Measurements from ENCODE around the gene POLR1C. TPM values are rescaled to one million over a fixed set of nuclear protein-coding genes. Genes with fewer than 3 reads are reported as not detected.
A peak's percentile ranks its signal among the peaks of the same experiment; 100 is the strongest.

Gene POLR1C, protein sequence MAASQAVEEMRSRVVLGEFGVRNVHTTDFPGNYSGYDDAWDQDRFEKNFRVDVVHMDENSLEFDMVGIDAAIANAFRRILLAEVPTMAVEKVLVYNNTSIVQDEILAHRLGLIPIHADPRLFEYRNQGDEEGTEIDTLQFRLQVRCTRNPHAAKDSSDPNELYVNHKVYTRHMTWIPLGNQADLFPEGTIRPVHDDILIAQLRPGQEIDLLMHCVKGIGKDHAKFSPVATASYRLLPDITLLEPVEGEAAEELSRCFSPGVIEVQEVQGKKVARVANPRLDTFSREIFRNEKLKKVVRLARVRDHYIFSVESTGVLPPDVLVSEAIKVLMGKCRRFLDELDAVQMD
- polyA plus RNA-seq (2012; ENCODE audit: insufficient read length, low read depth), result 46.9 TPM

- TF ChIP-seq POLR2AphosphoS5 (IDR thresholded peaks at IDR 0.05; ENCODE audit: low read depth, low read length), result peak; percentile 93; the same call in 1 of the 2 replicates
- TF ChIP-seq, protein P1, sequence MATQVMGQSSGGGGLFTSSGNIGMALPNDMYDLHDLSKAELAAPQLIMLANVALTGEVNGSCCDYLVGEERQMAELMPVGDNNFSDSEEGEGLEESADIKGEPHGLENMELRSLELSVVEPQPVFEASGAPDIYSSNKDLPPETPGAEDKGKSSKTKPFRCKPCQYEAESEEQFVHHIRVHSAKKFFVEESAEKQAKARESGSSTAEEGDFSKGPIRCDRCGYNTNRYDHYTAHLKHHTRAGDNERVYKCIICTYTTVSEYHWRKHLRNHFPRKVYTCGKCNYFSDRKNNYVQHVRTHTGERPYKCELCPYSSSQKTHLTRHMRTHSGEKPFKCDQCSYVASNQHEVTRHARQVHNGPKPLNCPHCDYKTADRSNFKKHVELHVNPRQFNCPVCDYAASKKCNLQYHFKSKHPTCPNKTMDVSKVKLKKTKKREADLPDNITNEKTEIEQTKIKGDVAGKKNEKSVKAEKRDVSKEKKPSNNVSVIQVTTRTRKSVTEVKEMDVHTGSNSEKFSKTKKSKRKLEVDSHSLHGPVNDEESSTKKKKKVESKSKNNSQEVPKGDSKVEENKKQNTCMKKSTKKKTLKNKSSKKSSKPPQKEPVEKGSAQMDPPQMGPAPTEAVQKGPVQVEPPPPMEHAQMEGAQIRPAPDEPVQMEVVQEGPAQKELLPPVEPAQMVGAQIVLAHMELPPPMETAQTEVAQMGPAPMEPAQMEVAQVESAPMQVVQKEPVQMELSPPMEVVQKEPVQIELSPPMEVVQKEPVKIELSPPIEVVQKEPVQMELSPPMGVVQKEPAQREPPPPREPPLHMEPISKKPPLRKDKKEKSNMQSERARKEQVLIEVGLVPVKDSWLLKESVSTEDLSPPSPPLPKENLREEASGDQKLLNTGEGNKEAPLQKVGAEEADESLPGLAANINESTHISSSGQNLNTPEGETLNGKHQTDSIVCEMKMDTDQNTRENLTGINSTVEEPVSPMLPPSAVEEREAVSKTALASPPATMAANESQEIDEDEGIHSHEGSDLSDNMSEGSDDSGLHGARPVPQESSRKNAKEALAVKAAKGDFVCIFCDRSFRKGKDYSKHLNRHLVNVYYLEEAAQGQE (IDR thresholded peaks at IDR 0.05; ENCODE audit: insufficient read depth in 1 of 2, low read depth in 2 of 2, low read length in 2 of 2), result peak in 1 of 2 experiments; percentile 43; a peak in 1 of 4 replicates
- TF ChIP-seq TAF1 (IDR thresholded peaks at IDR 0.05; ENCODE audit: borderline replicate concordance, insufficient read depth, low read length), result peak; percentile 94
- peak; percentile 65 for TF ChIP-seq FOXP2 (optimal IDR thresholded peaks at IDR 0.05; ENCODE audit: borderline replicate concordance, extremely low read depth, extremely low read length, insufficient read depth)
- TF ChIP-seq SIN3A (IDR thresholded peaks at IDR 0.05; ENCODE audit: borderline replicate concordance, insufficient read depth, low read length), result peak; percentile 98; the same call in 1 of the 2 replicates
These were observed at the start of gene POLR1C, which contains the start of gene YIPF3 for GRCh38 chr6:43516697-43517504. Gene POLR1C (plus strand): TSS chr6:43517089. CDS start chr6:43517110, 21 bp downstream. Gene YIPF3 (minus strand): TSS chr6:43516926. CDS start chr6:43516807, 119 bp downstream.

GRCh38 chr6:43467752-43468151, 49.1 kb upstream of the POLR1C start:
- no peak for TF ChIP-seq TAF1 (IDR thresholded peaks at IDR 0.05; ENCODE audit: borderline replicate concordance, insufficient read depth, low read length)
- TF ChIP-seq POLR2AphosphoS5 (IDR thresholded peaks at IDR 0.05; ENCODE audit: low read depth, low read length), result no peak
- TF ChIP-seq SIN3A (IDR thresholded peaks at IDR 0.05; ENCODE audit: borderline replicate concordance, insufficient read depth, low read length), result no peak
- TF ChIP-seq, protein P1 (IDR thresholded peaks at IDR 0.05; ENCODE audit: insufficient read depth in 1 of 2, low read depth in 2 of 2, low read length in 2 of 2), result no peak
- TF ChIP-seq FOXP2 (optimal IDR thresholded peaks at IDR 0.05; ENCODE audit: borderline replicate concordance, extremely low read depth, extremely low read length, insufficient read depth), result no peak

DNA sequence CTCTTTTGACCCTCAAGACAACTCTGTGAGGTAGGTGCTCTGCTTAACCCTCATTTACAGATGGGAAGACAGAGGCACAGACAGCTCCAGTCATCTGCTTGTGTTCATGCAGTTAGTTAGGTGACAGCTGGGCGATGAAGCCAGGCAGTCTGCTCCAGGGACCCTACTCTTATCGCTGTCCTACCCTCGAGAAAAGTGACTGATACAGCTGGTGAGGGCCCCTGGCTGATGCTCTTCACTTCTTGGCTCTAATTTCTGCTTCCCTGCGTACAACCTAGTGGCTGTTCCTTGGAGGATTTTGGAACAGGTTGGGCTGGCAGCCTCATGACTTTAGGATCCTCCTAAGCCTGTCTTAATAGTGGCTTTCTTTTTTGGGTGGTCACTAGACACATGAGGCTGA, 48.6 kb upstream of the POLR1C start:
- TF ChIP-seq POLR2AphosphoS5 (IDR thresholded peaks at IDR 0.05; ENCODE audit: low read depth, low read length) (no peak), FOXP2 (optimal IDR thresholded peaks at IDR 0.05; ENCODE audit: borderline replicate concordance, extremely low read depth, extremely low read length, insufficient read depth) (no peak), TAF1 (IDR thresholded peaks at IDR 0.05; ENCODE audit: borderline replicate concordance, insufficient read depth, low read length) (no peak), SIN3A (IDR thresholded peaks at IDR 0.05; ENCODE audit: borderline replicate concordance, insufficient read depth, low read length) (no peak)
- TF ChIP-seq, protein P1 (IDR thresholded peaks at IDR 0.05; ENCODE audit: insufficient read depth in 1 of 2, low read depth in 2 of 2, low read length in 2 of 2), result no peak

DNA sequence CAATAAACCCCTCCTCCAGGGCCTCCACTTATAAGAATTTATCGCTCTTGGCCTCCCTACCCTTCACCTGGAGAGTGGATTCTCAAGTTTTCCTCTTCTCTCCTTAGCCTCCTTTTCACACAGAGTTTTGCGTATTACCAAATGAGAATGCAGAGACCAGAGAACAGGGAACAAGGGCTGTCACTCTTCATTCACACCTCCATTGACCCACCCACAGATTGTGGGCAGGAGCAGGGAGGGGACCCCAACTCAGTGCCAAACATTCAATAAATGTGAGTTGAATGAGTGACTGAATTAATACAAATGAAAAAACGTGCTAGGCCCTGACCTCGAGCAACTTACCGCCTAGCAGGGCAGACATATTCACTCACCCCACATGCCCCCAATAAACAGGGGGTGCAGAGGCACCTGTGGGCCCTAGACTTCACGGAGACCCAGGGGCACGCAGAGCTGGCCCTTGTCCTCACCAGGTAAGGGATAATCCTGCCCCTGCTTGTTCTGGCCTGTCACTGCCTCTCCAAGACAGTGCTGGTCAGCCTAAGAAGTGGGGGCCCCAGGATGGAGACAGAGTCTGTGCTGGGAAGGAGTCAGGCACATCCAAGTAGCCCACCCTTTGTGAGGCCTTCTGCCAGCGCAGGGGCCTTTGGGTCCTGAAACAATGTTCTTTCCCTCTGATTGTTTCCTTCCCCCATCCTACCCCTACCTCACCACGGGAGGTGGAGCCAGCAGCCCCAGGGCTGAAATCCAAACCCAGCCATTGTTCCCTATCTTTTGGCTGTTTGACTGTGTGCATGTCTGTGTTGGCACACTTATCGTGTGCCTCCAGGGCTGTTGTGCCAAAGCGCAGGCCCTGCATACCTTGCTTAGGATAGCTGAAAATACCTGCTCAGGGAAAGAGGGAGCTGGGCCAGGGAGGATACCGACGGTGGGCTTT, 47.9 kb upstream of the POLR1C start:
- TF ChIP-seq POLR2AphosphoS5 (IDR thresholded peaks at IDR 0.05; ENCODE audit: low read depth, low read length) (no peak), SIN3A (IDR thresholded peaks at IDR 0.05; ENCODE audit: borderline replicate concordance, insufficient read depth, low read length) (no peak), TAF1 (IDR thresholded peaks at IDR 0.05; ENCODE audit: borderline replicate concordance, insufficient read depth, low read length) (no peak), FOXP2 (optimal IDR thresholded peaks at IDR 0.05; ENCODE audit: borderline replicate concordance, extremely low read depth, extremely low read length, insufficient read depth) (no peak)
- TF ChIP-seq, protein P1 (IDR thresholded peaks at IDR 0.05; ENCODE audit: insufficient read depth in 1 of 2, low read depth in 2 of 2, low read length in 2 of 2), result no peak

All from PFSK-1 (cell line).